Esophagus muscularis mucosa (tissue), 4 donors: ENCODE measurements around the gene TAGAP. TPM values are rescaled to one million over a fixed set of nuclear protein-coding genes. Genes with fewer than 3 reads are reported as not detected.

Source experiments
- DNase-seq: peaks from one replicate; pipeline ENCODE4 v3.0.0-alpha.2; 2017; ENCODE audit errors: extremely low spot score
- H3K27ac ChIP-seq, 4 donors: fragments of 200-600 bp; sonication (generic); replicated peaks in 1 of 4; 1 replicate in 3 of 4; 2 replicates in 1 of 4; pipeline ENCODE4 v1.5.1; 2016 to 2019; ENCODE audit warnings: mild to moderate bottlenecking in 1 of 4
- H3K27me3 ChIP-seq, 4 donors: fragments of 200-600 bp; sonication (generic); one replicate each; pipeline versions ENCODE4 v1.5.1 to v1.6.0; 2016 to 2019
- H3K36me3 ChIP-seq, 4 donors: fragments of 200-600 bp; sonication (generic); one replicate each; pipeline ENCODE4 v1.5.1; 2016 to 2019
- H3K4me1 ChIP-seq, 4 donors: fragments of 200-600 bp; sonication (generic); one replicate each; pipeline ENCODE4 v1.5.1; 2016 to 2019
- H3K4me3 ChIP-seq, 4 donors: fragments of 200-600 bp; sonication (generic); 1 replicate in 2 of 4; 2 replicates in 2 of 4; pipeline ENCODE4 v1.5.1; 2016 to 2019; ENCODE audit warnings: mild to moderate bottlenecking in 4 of 4, moderate library complexity in 1 of 4
- H3K9me3 ChIP-seq, 4 donors: fragments of 200-600 bp; sonication (generic); 1 replicate in 3 of 4; 2 replicates in 1 of 4; pipeline ENCODE4 v1.5.1; 2016 to 2019
- EP300 ChIP-seq: sonication (generic); formaldehyde crosslinking; IDR thresholded peaks from one replicate; pipeline ENCODE4 v1.6.1; 2017; ENCODE audit warnings: antibody characterized with exemption
- POLR2A ChIP-seq: fragments of 450-650 bp; IDR thresholded peaks from one replicate; pipeline ENCODE4 v1.6.1; 2017; ENCODE audit warnings: antibody characterized with exemption, moderate library complexity, mild to moderate bottlenecking, low read depth
- POLR2AphosphoS5 ChIP-seq, 2 donors: sonication (generic); formaldehyde crosslinking; IDR thresholded peaks; one replicate each; pipeline ENCODE4 v1.6.1; 2017; ENCODE audit warnings: antibody characterized with exemption in 2 of 2
- WGBS: methylation state at CpG from one replicate; pipeline ENCODE4 v1.1.5; 2018; 5-methylcytosine and 5-hydroxymethylcytosine counted together
- intact Hi-C: fragments of 100-400 bp; cut with DNase I; formaldehyde crosslinking; loops from one replicate; pipeline ENCODE4 v1.15.1; 2023
- total RNA-seq, 4 donors: library from RNA; depleted of rRNA; stranded (reverse); fragments of >200 nt; gene quantifications; one replicate each; pipeline versions ENCODE4 v1.1.0 to v1.2.1, GENCODE V29; 2016
- TF ChIP-seq, protein P1 (sequence below), 3 experiments: fragments of 200-600 bp in 2 of 3; fragments of 450-650 bp in 1 of 3; sonication (generic) in 2 of 3; IDR thresholded peaks; one replicate each; pipeline ENCODE4 v1.5.1; 2017 to 2019; ENCODE audit warnings: antibody characterized with exemption in 3 of 3, mild to moderate bottlenecking in 2 of 3, moderate library complexity in 1 of 3

The TAGAP gene
- total RNA-seq, 4 donors from 2014 or later, result 1.5 to 3.0 (median 1.9) TPM

DNA sequence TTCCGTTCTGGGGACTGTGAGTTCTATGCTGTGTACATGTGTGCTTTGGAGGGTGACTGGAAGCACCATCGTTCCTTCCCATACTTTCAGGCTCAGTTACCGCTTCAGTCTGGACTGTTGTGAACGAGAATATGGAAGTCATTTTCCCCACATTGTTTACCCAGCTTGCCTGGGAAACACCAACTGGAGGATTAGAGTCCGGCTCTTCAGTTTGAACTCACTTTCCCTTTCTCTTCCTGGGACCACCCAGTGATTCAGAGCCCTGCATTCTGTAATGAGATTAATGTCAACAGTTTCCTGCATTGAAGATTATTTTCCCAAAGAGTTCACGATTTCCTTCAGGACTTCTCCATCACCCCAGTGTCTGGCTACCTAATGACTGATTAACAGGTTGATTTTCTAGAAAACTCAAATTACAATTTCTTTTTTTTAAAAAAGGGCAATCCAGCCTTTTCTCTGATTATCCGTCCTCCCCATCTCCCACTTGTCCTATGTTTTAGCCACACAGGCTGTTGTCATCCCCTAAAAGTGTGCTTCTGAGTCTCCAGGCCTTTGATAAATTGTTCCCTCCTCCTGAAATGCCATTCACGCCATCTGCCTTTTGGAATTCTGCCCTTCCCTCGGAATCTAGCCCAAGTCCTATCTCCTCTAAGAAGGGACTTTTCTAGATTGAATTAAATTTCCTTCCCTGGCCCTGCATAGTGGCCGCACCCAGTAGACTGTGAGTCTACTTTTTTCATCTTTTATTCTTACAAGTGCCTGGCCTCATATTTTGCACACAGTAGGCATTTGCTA is 3.3 kb upstream of the TAGAP start:
- H3K36me3 ChIP-seq, result no peaks in the 10 kb centered on the region
- peak; percentile 3 for DNase-seq
- TF ChIP-seq, protein P1, sequence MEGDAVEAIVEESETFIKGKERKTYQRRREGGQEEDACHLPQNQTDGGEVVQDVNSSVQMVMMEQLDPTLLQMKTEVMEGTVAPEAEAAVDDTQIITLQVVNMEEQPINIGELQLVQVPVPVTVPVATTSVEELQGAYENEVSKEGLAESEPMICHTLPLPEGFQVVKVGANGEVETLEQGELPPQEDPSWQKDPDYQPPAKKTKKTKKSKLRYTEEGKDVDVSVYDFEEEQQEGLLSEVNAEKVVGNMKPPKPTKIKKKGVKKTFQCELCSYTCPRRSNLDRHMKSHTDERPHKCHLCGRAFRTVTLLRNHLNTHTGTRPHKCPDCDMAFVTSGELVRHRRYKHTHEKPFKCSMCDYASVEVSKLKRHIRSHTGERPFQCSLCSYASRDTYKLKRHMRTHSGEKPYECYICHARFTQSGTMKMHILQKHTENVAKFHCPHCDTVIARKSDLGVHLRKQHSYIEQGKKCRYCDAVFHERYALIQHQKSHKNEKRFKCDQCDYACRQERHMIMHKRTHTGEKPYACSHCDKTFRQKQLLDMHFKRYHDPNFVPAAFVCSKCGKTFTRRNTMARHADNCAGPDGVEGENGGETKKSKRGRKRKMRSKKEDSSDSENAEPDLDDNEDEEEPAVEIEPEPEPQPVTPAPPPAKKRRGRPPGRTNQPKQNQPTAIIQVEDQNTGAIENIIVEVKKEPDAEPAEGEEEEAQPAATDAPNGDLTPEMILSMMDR (IDR thresholded peaks at IDR 0.05), result no peak
- TF ChIP-seq POLR2A, result no peak
- TF ChIP-seq POLR2AphosphoS5 (IDR thresholded peaks at IDR 0.05), result no peak
- no peak for TF ChIP-seq EP300
- WGBS, result 74% methylated on average over 10 of the region's 10 CpGs
- no peak overlapping the region for H3K4me3 ChIP-seq
- H3K9me3 ChIP-seq, result no peaks in the 10 kb centered on the region
- peaks cover 0 to 10% (median 3%) of the 10 kb centered on the region in 4 donors for H3K4me1 ChIP-seq
- H3K27ac ChIP-seq, result no peak overlapping the region
- H3K27me3 ChIP-seq, result peaks cover 0 to 20% (median 0%) of the 10 kb centered on the region in 4 donors
- intact Hi-C loops, result no loop called here

DNA sequence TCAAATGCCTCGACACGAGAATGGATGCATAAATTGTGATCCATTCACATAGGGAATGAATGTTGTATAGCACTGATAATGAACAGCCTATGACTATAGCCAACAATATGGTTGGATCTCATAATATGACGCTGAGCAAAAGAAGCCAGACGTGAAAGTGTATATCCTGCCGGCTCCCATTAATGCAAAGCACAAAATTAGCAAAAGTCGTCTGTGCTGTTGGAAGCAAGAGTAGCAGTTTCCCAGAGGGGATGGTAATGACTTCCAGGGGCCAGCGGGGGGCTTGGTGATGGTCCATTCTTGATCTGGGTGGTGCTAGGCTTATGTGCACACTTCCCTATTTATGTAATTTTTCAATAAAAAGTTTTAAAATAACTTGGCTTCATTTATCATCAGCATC is 1.0 kb upstream of the TAGAP start:
- intact Hi-C loops, result no loop called here
- no peak overlapping the region for H3K27ac ChIP-seq
- no peaks in the 10 kb centered on the region for H3K9me3 ChIP-seq
- 79% methylated on average over 7 of the region's 7 CpGs for WGBS
- TF ChIP-seq POLR2A (no peak), EP300 (no peak), POLR2AphosphoS5 (IDR thresholded peaks at IDR 0.05) (no peak)
- TF ChIP-seq, protein P1 (IDR thresholded peaks at IDR 0.05), result no peak
- no peaks in the 10 kb centered on the region for H3K36me3 ChIP-seq
- peak; percentile 24 for DNase-seq
- H3K27me3 ChIP-seq, result peaks cover 0 to 14% (median 0%) of the 10 kb centered on the region in 4 donors
- H3K4me3 ChIP-seq, result no peak overlapping the region
- peaks cover 0 to 14% (median 5%) of the 10 kb centered on the region in 4 donors for H3K4me1 ChIP-seq

DNA sequence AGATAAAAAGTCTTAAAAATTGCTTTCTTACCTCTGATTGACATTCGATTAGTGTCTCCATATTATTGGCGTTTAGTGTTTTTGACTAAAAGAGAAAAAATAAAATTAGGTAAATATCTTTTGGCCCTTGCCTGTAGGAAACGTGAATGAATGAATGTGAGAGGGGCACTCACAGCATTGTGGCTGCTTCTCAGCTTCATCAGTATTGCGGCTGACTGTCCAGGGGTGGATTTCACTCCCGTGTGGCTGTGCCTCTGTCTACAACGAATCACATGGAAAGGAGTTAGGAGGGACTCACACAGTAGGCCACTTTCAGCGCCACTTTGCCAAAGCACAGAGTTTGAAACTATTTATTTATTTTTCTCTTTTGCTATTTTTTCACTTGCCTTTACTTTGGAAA is 844 bp downstream of the TAGAP start:
- peak; percentile 24 for DNase-seq
- no peak for TF ChIP-seq EP300
- TF ChIP-seq, protein P1 (IDR thresholded peaks at IDR 0.05), result no peak
- no peak for TF ChIP-seq POLR2A
- no peak for TF ChIP-seq POLR2AphosphoS5 (IDR thresholded peaks at IDR 0.05)
- H3K36me3 ChIP-seq, result no peaks in the 10 kb centered on the region
- peaks cover 0 to 9% (median 0%) of the 10 kb centered on the region in 4 donors for H3K27me3 ChIP-seq
- peak overlapping the region in 1 of 4 donors; percentile 47 for H3K27ac ChIP-seq
- WGBS, result 64% methylated on average over 7 of the region's 7 CpGs
- H3K4me1 ChIP-seq, result peaks cover 0 to 14% (median 5%) of the 10 kb centered on the region in 4 donors
- H3K4me3 ChIP-seq, result peak overlapping the region; percentile 6 to 53 (median 26)
- intact Hi-C loops, result loop anchor here (1.0 kb wide), 1 partner anchor 60 kb away; no protein-coding TSS in a partner anchor
- no peaks in the 10 kb centered on the region for H3K9me3 ChIP-seq

DNA sequence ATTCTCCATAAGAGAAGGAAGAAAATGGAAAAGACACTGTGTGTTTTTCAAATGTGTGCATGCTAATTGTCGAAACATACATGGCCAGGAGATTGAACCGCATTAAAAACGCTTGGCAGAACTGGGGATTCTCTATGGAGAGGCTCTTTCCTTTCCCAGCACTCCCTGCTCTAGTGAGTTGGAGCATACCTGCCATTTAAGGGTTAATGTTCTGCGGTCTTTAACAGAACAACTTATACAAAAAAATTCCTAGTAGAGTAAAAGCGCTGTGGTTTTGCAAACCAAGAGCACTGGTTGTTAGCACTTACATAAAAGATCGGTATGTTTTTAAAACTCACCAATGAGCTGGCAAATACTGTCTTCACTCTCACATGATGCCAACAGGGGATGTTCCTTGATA is 1.5 kb downstream of the TAGAP start:
- H3K27ac ChIP-seq, result peak overlapping the region in 1 of 4 donors; percentile 50
- WGBS, result 58% methylated on average over 6 of the region's 6 CpGs

More for the DNA sequence above, 1.5 kb downstream of the TAGAP start:
- H3K4me3 ChIP-seq, result peak overlapping the region in 3 of 4 donors; percentile 3 to 53 (median 6)
- intact Hi-C loops, result loop anchor here (1.0 kb wide), 1 partner anchor 61 kb away; no protein-coding TSS in a partner anchor
- no peaks in the 10 kb centered on the region for H3K9me3 ChIP-seq
- TF ChIP-seq, protein P1 (IDR thresholded peaks at IDR 0.05), result no peak
- TF ChIP-seq POLR2A (no peak), EP300 (no peak), POLR2AphosphoS5 (IDR thresholded peaks at IDR 0.05) (no peak)
- peaks cover 0 to 5% (median 0%) of the 10 kb centered on the region in 4 donors for H3K27me3 ChIP-seq
- H3K36me3 ChIP-seq, result no peaks in the 10 kb centered on the region
- H3K4me1 ChIP-seq, result peaks cover 0 to 14% (median 5%) of the 10 kb centered on the region in 4 donors
- peak; percentile 7 for DNase-seq
